T-helper 2 cell (primary cell): ENCODE data around the gene ZCCHC24.

Source experiments
- DNase-seq, 5 experiments: peaks; one replicate each; pipeline versions ENCODE4 v3.0.0 to v3.0.0-alpha.2; 2012 to 2022

Gene ZCCHC24

DNA sequence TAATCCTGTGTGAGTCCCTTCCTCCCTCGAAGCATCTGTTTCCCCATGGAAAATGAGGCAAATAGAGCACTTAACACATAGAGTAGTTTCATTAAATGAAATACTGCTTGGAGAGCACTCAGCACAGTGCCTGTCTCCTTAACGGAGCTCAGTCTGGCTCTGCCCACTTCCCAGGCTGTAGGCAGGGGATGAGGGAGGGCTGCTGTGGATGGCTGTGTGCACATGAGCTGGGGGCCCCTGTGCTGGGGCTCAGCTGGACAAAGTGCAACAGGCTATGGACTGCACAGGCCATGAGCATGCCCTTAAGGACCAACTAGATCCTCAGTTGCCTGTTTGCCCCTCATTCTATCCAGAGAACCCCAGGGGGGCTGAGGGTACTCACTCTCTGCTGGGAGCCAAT, 14.5 kb downstream of the ZCCHC24 start:
- DNase-seq = no peak

DNA sequence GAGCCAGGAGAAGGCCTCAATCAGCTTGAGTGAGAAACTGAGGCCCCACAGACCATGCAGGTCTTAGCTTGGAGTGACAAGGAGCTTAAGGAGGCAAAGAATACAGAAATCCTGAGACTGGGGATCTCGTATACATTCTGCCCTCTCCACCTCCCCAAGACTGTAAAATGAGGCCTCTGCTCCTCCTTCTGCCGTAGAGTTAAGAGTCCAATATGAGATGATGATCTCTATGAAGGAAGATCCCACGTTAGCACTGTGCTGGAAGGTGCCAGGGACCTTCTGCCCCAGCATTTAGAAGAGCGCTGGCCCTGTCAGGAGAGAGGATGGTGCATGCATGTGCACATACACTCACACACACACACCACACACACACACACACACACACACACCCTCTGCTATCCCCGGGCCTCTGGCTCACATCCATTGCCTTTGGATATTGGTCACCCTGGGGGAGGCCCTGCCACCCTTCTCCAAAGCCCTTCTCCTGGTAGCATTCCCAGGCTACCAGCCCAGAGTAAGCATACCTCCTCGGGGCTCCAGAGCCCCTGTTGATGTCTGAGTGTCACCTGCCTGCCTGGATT, 15.0 kb downstream of the ZCCHC24 start:
- no peak for DNase-seq

DNA sequence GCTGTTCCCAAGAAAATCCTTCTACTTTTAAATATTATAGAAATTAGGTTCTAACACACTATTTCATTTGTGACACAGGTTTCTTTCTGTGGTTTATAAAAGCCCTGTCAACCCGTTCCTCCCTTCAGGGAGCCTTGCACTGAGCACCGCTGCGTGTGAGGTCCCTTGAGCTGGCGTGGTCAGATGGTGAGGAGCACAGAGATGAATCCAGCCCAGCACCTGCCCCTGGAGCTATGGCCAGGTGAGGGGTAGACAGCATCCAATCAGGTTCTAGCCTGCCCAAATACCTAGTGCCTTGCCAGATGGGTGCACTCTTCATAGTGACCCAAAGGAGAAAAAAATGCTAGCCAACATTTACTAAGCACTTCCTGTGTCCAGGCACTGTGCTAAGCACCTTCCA, 15.7 kb downstream of the ZCCHC24 start:
- no peak for DNase-seq

GRCh38 chr10:79427965-79428364, 17.5 kb downstream of the ZCCHC24 start:
- no peak for DNase-seq

GRCh38 chr10:79425074-79425532, 20.3 kb downstream of the ZCCHC24 start:
- no peak for DNase-seq

GRCh38 chr10:79424221-79425073, 21.0 kb downstream of the ZCCHC24 start:
- no peak for DNase-seq

DNA sequence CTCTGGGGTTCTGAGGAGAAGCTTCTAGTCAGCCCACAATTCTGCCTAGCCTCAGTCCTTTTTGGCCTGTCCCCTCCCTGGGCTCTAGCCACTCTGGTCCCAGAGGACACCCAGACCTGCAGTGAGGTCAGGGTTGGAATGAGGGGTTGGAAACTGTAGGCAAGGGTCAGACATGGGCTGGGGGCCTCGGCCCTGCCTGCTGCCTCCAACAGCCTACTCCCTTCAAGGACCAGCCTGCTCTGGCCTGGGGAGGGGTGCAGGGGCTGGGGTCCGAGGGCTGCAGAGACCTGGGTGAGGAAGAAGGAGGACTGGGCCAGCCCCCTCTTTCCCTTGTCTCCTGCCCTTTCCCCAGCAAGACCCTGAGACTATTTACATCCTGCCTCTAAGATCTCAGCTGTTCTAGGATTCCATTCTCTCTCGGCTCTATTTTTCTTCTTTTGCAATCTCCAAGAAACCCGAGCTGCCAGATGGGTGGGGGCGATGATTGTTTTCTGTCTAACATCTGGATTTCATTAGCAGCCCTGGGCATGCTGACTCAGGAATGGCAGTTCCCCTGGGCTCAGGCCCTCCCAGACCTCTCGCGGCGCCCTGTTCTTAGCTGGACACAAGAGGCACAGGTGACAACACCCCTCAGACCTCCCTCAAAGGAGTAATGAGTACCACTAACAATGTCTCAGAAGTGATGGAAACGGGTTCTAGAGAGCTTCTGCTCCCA, 23.1 kb downstream of the ZCCHC24 start:
- no peak for DNase-seq

DNA sequence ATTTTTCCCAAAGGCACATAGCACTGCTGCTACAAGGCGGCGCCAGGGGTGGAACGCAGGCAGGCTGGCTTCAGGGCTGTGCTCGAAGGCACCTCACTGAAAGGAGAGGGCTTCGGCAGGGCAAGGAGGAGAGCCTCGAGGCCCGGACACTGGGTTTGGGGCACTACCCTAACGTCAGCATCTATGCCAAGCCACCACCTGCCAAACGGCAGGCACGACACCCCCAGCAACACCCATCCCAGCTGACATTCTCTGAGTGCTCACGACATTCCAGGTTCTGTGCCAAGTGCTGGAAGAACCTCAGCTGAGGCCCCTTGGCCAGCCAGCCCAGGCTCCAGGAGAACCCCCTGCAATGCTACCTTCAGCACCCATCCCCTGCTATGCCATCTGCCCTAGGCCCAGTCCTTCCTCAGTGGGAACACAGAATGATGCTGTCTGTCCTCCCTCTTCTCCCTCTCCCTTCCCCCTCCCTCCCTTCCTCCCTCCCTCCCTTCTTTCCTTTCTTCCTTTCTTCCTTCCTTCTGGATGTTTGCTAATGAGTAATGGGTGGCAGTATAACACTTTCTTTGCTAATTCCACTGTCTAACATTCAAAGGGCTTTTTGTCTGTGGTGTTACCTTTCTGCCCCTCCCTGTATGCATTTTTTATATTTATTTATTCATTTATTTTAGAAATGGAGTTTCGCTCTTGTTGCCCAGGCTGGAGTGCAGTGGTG, 24.3 kb downstream of the ZCCHC24 start:
- no peak for DNase-seq

DNA sequence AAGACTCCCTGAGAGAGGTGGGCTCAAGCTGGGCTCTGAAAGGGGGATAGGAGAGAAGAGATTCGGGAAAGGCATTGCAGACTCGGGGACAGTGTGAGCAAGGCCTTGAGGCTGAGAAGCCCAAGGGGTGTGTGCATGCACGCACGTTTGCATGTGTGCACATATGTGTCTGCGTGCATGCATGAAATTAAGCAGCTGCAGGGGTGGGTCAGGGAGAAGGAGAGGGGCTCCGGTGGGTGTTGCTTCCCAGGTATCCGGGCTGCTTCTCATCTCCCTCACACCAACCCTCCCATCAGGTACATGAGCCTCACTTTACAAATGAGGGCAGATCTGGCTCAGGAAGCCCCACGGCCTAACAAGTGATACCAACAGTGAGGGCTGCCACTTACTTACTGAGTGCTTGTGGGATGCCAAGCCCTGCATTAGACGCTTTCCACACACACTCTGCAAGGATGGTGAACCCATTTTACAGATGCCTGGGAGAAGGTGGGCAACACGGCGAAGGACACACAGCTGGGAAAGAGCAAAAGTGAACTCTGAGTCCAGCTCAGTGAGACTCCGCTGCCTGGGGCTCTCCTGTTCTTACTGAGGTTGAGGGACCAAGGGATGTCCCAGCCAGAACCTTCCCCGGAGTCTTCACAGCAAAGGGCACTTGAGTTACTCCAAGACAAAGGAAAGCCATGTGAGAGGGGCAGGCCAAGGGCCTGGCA, 26.4 kb downstream of the ZCCHC24 start:
- no peak for DNase-seq

DNA sequence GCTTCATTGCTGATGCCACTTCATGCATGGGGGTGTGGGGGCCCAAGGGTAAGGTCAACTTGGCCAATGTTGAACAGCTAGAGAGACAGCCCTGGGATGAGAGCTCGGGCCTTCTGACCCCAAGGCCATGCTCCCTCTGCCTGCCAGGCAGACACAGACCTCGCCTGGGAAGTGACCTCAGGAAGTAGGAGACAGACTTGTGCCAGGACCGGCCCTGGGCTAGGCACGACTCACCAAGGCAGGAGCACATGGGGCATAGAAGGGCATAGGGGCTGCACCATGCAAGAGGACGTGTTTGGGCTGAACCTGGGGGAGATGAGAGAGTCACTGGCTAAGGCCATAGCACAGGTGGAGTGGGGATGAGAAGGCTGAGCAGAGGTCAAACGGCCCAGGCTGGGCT, 27.1 kb downstream of the ZCCHC24 start:
- DNase-seq = no peak

DNA sequence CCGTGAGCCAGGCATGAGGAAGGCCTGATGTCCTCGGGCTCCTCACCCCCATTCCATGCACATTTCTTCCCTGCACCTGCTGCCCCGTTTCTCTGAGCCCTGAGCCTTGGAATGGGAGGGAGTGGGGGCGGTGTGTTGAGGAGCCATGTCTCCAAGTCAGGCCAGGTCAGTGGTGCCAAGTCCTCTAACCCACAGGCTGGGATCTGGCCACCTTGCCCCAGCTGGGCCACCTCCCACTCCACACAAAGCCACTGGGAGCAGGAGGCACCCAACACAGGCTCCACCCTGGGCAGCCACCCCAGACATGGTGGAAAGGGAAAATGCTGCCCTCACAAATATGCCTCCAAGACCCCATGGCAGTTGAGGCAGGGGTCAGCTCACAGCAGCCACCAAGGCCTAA, 27.7 kb downstream of the ZCCHC24 start:
- DNase-seq = no peak

DNA sequence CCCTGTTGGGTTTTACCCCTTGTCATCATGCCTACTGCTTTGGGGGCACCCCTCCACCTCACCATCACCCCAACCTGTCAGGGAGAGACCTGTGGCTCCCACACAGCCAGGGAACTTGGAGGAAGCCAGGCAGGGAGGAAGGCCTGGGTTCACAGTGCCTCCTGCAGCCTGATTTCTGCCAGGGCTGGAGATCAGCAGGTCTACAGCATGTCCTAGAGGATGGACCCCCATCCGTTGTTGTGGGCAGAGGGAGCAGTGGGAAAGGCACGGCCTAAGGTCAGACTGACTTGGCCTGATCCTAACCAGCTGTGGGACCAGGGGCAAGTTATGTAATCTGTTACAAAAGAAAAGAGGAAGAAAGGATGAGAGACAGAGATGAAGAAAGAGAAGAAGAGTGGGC, 28.2 kb downstream of the ZCCHC24 start:
- DNase-seq = no peak

GRCh38 chr10:79416578-79417255, 28.7 kb downstream of the ZCCHC24 start:
- no peak for DNase-seq

DNA sequence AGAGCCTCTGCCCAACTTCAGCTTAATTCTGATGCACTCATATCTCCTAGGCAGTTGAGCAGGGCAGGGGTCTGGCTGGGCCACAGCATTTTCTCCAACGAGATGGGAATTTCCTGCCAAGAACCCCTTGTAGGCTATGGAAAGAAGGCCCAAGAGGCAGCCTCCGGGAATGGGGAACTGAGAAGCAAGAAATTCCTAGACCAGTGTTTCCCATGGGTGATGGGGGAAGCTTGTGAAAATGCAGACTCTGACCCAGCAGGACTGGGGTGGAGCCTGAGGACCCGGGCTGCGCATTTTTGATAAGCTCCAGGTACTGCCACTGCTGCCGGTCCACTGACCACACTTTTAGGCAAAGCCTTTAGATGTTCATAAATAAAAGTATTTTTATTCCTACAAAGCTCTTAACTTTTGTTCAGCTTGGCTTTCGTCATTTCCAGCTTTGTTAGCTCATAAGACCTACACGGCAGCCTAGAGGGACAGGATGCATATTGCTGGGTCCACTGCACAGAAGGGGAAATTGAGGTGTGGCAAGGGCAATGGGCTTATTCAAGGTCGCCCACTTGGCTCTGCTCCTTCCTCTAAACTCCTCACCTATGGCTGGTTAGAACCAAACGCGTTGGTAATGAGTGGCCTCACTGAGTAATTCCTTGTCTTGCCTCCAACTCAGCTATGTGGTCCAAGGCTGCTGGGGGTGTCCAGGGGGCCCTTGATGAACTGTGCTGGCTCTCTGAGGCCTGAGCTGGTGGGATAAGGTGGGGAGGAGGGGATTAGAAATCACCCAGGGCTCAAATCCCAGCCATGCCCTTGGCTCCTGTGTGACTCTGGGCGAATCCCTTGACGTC, 29.5 kb downstream of the ZCCHC24 start:
- no peak for DNase-seq

- DNase-seq = no peak
These were observed 30.7 kb downstream of the ZCCHC24 start for GRCh38 chr10:79414714-79415113.

GRCh38 chr10:79413196-79413595, 32.2 kb downstream of the ZCCHC24 start:
- DNase-seq = no peak

- DNase-seq = no peak
These were observed 32.9 kb downstream of the ZCCHC24 start for GRCh38 chr10:79412516-79412915.

DNA sequence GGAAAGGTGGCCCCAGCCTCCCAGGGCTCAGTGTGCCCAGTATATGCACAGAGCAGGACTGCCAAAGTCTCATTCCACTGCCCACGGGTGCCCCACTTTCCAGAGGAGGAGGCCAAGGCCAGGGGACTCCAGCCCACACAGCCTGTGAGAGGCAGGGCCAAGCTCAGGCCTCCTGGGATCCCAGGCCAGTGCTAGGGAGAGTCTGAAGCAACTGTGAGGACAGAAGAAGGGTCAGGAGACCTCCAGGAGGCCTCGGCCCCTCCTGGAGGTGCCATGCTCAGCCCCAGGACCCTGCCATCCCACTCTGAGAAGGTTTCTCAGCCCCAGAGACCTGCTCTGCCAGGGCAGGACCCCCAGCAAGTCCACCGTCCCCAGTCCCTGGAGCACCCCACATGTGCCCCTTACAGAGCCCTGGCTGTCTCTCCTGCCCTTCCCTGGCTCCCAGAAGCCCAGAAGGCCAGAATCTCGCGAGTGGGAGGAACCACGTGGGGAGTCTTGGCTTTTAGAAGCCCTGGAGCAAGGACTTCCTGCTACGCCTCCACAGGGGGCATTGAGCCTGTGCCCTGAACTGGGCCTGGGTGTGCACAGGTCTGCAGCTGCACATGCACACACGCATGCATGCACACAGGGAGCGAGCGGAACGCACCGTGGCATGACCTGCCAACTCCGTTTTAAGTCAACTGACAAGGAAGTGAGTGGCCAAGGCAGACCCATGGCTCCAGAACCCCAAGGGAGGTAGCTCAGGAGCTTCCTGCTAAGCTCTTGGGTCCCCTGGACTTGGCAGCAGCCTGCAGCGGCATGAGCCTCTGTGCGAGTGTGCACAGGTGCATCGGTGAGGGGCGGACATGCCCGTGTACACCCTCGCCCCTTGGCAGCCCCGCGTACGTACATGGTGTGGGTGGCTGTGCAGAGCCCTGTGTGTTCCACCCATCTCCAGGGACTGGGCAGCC, 33.6 kb downstream of the ZCCHC24 start:
- no peak for DNase-seq

GRCh38 chr10:79410315-79411094, 34.9 kb downstream of the ZCCHC24 start:
- DNase-seq = no peak
